Measurements from ENCODE around the gene MTX3.
A peak's percentile ranks its signal among the peaks of the same experiment; 100 is the strongest.

MTX3 gene

DNA sequence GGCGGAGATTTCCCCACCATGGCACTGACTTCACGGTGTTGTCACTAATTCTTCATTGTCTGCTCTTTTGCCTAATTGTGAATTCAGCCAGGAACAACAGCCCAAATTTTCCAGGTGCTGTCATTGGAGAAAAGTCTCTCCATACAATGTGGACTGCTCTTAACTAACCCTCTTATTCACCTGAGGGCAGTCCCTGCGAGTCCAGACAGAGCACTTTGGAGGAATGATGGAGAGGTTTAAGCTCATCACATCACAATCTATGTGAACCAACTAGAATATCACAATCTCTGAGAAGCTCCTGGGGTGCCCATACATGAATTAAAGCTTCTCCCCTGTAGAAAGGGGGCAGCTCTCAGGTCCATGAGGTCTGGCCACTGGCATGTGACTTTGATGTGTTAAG is 56.4 kb downstream of the MTX3 start:
- ATAC-seq: no peak
- no peak for DNase-seq

DNA sequence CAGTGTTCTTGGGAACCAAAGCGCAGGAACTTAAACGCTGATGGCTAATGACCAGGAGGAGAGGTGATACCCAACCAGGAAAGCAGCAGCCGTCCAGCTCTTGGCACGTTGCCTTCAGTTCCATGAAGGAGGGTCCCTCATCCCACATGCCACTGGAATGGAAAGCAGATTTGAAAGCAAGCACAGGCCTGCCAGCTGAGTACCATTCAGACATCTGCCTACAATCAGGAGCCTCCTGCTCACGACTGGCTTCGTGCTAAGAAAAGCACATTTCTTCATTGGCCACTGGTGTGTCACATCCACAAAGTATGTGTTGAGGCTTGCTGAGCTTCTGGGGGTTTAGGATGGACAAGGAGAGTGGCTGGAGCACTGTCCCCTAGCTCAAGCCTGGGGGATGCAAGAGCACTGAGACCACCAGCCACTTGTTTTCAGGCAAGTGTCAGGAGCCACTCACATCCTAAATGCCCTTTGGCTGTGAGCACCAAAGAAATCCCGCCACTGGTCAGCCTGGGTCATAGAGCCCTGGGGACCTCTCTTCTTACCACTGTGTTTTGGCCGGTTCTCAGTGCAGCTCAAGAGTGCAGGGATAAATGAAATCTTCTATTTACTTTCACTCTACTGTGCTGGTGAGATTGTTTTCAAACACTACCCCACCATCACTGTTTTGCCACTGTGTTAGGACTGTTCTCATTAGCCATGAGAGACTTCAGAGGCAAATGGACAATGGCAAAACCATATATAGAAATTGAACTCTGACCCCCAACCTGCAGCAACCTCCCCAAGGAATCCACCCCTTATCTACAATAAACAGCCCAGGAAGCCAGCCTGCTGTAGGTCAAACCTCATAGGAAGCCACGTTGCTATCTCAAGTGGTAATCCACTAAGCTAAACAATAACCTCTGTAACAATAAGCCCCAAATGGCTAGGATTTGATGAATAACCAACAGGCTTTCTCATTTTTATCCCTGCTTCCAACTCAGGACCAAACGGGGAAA is 58.3 kb downstream of the MTX3 start:
- ATAC-seq: no peak
- DNase-seq: no peak

DNA sequence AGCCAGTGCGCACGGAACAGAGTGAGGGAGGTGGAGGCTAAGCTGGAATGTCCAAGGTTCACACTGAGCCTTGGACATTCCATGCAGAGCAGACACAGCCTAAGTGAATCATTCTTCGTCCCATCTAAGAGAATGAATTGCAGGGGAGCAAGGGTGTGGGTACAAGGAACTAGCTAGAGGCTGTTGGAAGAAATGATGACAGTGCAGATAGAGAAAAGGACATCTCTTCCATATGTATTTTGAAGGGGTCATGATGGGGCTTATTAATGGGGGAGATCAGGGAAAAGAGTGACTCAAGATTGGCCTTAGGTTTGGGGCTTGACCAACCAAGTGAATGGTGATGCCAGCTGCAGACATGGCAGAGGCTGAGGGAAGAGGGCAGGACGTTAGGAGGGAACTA is 59.2 kb downstream of the MTX3 start:
- ATAC-seq (no peak), DNase-seq (no peak)

DNA sequence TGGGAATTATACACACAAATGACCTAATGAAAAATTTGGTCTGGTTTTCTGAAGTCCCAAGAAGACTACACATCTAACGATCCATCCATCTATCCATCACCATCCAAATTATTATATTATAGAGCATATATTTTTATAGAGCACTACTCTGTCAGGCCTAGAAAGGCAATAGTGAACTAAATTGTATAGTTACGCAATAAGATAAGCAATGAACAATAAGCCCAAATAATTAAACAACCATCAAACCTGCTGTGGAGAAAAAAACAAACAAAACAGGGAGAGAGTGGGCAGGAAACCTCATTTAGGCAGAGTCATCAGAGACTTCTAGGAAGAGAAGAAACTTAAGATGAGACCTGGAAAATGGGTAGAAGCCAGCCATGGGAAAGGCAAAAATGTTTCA is 59.7 kb downstream of the MTX3 start:
- ATAC-seq (no peak), DNase-seq (no peak)

DNA sequence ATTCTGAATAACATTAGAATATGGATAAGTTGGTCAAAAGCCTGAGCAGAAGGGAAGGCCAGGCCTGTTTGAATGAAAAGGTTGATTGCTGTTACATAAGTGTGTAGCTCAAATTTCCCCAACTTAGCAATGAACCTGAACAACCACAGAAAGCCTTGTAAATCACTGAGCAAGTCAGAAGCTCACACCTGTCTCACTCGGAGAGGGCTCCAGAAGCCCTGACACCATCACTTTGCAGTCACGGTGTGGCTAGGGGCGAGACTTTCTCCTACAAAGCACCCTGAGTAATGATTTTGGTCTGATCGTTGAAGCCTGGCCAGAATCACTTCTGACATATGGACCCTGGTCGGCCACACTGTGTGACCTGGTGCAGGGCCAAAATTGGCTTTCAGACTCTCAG is 62.0 kb downstream of the MTX3 start:
- ATAC-seq (peak; percentile 17), DNase-seq (no peak)
